HG02798 (cell line): ENCODE measurements around the gene TOGARAM1.
A peak's percentile ranks its signal among the peaks of the same experiment; 100 is the strongest.

Experiments
- ATAC-seq: cut with Tn5 transposase; IDR thresholded peaks from one replicate; pipeline ENCODE4 v1.9.1; 2021; ENCODE audit warnings: mild to moderate bottlenecking; ENCODE audit not compliant: unreplicated experiment, poor library complexity

Gene TOGARAM1

DNA sequence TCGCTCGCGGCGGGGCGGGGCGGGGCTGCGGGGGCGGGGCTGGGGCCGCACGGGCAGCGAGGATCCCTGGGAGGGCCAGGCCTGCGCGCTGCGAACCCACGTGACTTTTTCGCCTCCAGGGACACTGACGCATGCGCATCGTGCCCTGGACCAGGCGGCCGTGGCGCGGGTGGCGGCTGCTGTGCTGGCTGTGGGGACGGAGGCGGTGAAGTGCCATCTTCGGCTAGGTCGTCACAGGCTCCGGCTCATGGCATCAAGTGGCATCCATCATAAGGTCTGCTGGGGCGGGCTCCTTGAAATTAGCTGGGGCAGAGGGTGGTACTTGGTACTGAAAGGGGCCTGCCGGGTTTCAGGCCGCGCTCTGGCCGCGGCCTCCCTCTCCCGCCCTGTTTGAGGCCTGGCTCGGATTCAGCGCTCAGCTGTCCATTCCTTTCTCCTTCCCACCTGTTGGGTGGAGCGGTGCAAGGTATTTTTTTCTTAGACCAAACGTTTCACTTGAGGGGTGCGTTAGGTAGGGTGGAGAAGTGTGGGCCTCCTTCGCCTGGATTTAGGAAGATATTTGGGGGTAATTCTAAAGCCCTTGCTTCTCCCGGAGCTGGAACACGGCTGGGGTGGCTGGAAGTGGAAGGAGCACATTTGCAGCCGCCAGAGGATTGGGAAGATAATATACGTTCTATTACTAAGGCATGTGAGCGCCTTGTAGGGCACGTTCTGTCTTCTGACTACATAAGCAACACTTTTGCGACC is 122.2 kb downstream of the TOGARAM1 start, which contains the start of gene PRPF39:
TSS of gene PRPF39 (plus strand) at position 141 of the 747 bp plus-strand sequence. CDS start 11,124 bp downstream, outside the sequence.
- peak; percentile 94 for ATAC-seq

- no peak for ATAC-seq
Measured at GRCh38 chr14:45084946-45085346, 123.0 kb downstream of the TOGARAM1 start.

DNA sequence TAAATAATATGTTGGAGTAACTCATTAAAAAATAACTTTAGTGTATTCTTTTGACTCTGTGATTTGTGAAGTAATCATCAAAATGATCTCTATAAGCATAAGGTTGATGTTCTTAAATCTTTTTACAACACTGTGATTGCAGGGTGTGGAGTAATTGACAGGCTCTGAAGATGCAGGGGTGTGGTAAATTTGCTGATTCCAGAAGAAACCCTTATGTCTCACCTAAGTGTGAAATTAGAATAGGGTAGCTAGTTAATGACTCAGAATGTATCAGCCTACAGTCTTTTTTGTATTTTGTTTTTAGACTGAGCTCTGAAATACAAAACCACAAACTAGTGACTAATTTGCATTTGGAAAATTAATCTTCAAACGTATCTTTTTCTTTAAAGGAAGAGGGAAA is 127.8 kb downstream of the TOGARAM1 start:
- ATAC-seq = peak; percentile 78

DNA sequence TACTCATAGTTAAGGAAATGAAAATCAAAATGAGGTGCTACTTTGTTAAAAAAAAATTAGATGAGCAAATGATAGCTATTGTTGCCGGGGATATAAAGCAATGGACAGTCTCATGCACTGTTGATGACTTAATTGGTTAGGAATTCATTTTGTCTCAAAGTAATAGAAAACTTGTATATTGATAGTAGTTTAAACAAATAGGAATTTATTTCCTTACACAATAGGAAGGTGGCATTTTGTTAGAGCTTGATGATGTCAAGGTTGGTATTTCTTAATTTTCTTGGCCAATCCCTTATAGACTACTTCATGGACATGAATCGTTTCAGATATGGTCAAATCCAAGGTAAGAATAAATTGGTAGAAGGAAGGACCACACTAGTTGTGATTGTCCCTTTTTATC is 129.7 kb downstream of the TOGARAM1 start:
- ATAC-seq = no peak

DNA sequence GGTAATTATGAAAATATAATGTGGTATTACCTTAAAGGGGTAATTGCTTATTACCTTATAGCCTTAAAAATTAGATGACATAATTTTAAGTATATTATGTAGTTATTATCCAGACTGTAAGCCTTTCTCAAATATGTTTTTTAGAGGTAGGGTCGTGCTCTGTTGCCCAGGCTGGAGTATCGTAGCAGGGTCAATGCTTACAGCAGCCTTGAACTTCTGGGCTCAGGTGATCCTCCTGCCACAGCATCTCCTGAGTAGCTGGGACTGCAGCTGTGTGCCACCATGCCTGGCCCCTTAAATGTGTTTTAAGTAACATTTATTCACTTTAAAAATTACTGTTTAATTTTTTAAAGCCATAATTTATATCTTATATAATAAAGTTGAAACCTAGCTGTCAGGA is 132.3 kb downstream of the TOGARAM1 start:
- ATAC-seq = no peak

DNA sequence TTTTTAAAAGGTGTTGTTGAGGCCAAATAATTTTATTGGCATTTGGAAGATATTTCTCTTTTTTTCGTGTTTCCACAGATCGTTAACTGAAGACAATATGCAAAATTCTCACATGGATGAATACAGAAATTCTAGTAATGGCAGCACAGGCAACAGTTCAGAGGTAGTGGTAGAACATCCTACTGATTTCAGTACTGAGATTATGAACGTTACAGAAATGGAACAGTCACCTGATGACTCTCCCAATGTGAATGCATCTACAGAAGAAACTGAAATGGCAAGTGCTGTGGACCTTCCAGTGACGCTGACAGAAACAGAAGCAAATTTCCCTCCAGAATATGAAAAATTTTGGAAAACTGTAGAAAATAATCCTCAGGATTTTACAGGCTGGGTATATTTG is 133.2 kb downstream of the TOGARAM1 start:
- no peak for ATAC-seq

GRCh38 chr14:45096218-45096617 is 134.2 kb downstream of the TOGARAM1 start:
- ATAC-seq = no peak

DNA sequence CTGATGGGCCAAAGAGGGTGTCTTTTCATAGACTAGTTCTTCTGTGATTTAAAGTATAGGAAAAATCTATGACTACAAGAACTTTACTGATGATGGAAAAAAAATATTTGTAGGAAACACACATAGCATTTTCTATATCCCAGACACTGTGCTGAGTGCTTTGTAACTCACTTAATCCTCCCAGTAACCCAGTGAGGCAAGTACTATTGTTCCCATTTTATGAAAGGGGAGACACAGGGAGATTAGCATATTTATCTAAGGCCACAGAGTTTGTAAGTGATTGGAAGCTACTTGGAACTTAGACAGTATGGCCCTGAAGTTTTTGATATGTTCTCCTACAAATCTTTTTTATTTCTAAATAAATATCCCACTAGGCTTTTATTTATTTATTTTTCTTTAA is 141.8 kb downstream of the TOGARAM1 start:
- ATAC-seq = no peak

DNA sequence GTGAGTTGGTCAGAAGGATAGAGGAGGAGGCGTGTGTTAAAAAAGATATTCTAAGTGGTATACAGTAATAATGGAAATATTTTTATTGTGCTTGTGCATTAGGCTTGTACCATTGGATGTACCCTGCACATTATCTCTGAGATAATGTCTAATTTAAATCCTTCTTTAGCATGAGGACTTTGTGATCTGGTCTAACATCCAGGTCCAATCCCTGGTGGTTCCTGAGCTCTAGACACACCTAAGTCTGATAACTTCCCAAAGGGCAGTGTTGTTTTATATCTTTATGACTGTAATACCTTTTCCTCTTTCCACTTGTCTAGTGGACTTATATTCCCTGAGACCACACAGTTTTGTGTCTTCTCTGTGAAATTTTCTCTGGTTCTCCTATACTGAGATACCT is 142.6 kb downstream of the TOGARAM1 start:
- no peak for ATAC-seq

DNA sequence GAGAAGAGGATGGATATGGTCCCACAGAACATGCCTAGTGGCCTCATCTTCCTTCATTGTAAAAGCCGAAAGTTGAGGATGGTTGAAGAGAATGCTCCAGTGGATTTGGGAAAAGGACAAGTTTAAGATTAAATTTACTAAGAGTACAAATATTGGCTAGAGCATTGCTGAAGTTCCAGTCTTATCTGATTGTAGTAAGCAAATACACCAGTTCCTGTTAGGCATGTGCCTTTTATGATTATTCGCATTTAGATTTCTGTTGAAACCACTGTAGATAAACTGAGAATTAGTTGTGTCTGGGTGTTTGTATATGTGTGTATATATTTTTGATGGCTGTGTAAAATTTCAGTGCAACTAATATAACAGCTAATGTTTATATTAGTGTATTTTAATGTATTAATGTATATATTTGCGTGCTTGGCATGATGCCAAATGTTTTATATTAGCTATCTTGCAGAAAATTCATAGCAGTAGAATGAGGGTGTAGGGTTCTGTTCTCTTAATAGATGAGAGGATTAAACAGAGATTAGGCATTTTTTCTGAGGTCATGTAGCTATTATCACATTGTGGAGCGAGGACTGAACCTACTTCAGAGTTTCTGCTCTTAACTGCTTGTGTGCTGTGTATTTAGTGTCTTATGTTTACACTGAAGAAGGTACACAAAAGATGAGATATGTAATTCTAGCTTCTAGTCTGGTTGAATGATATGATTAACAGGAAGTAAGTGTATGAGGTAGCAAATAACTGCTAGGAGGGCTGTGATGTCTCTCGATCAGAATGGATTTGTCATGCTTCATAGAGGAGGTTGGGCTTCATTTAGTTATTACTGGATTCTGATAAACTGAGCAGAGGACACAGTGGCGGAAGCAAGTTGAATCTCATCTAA is 151.1 kb downstream of the TOGARAM1 start:
- ATAC-seq = no peak

DNA sequence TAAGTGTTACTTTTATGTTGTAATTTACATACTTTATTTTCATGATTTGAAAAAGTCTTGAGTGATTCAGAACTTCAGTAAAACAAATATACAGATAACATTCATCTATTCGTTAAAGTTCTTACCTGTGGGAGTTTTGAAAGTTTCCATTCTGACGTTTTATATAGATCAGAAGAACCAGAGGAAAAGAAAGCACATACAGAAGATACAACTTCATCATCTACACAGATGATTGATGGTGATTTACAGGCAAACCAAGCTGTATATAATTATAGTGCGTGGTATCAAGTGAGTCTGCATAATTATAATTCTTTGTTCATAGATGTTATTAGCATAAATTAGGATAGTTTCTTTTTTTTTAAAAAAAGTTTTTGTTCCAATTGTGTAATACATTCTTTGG is 152.3 kb downstream of the TOGARAM1 start:
- no peak for ATAC-seq

- no peak for ATAC-seq
Measured at GRCh38 chr14:45118594-45118993, 156.6 kb downstream of the TOGARAM1 start.

DNA sequence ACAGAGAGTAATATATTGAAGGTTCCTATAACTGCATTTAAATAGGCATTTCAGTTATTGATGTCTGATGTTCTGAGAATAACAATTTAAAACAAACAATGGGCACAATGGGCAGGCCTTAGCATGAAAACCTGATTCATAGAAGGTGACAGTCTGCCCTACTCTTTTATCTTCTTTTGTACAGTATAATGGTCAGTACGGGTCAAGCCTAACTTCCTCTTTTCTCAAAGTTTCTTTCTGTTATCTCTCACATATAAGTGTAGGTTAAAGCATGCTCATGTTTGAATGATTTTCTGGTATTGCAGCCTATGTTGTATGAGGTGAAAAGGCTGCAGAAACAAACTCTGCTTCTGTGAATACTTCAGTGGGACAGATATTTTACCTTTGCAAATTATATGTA is 158.1 kb downstream of the TOGARAM1 start:
- ATAC-seq = peak; percentile 45

GRCh38 chr14:45123271-45123670 is 161.3 kb downstream of the TOGARAM1 start:
- no peak for ATAC-seq
